Smooth muscle cell (in vitro differentiated cells): Measurements from ENCODE around the gene ALOX12B. TPM values are rescaled to one million over a fixed set of nuclear protein-coding genes. Genes with fewer than 3 reads are reported as not detected.

Experiments
- DNase-seq: peaks from one replicate; lab custom pipeline; 2025; ENCODE audit not compliant: unreplicated experiment; lab: John Stamatoyannopoulos, UW
- H2AFZ ChIP-seq: fragments of 200-600 bp; sonication (generic); 2 replicates; pipeline ENCODE4 v1.6.0; 2016; ENCODE audit warnings: antibody characterized with exemption, low read depth, mild to moderate bottlenecking
- H3F3A ChIP-seq: fragments of 200-600 bp; sonication (generic); 2 replicates; pipeline ENCODE4 v1.6.0; 2017; ENCODE audit warnings: antibody characterized with exemption, low read depth
- H3K27ac ChIP-seq: fragments of 200-600 bp; sonication (generic); 2 replicates; pipeline ENCODE4 v1.5.1; 2016; ENCODE audit warnings: low read depth, mild to moderate bottlenecking
- H3K27me3 ChIP-seq: fragments of 200-600 bp; sonication (generic); 2 replicates; pipeline ENCODE4 v1.6.1; 2016; ENCODE audit warnings: low read depth, mild to moderate bottlenecking
- H3K36me3 ChIP-seq: fragments of 200-600 bp; sonication (generic); 2 replicates; pipeline ENCODE4 v1.5.1; 2016; ENCODE audit warnings: low read depth
- H3K4me1 ChIP-seq: fragments of 200-600 bp; sonication (generic); 2 replicates; pipeline ENCODE4 v1.5.1; 2016; ENCODE audit warnings: low read depth
- H3K4me2 ChIP-seq: fragments of 200-600 bp; sonication (generic); 2 replicates; pipeline ENCODE4 v1.6.0; 2016; ENCODE audit warnings: mild to moderate bottlenecking
- H3K4me3 ChIP-seq: fragments of 200-600 bp; sonication (generic); 2 replicates; pipeline ENCODE4 v1.5.1; 2016; ENCODE audit warnings: mild to moderate bottlenecking
- H3K79me2 ChIP-seq: fragments of 200-600 bp; sonication (generic); 2 replicates; pipeline ENCODE4 v1.6.0; 2016; ENCODE audit warnings: low read depth, mild to moderate bottlenecking
- H3K9ac ChIP-seq: fragments of 200-600 bp; sonication (generic); 2 replicates; pipeline ENCODE4 v1.6.0; 2016; ENCODE audit warnings: low read depth
- H3K9me3 ChIP-seq: fragments of 200-600 bp; sonication (generic); replicated peaks from 2 replicates; pipeline ENCODE4 v1.5.1; 2016; ENCODE audit warnings: low read depth
- H4K20me1 ChIP-seq: fragments of 200-600 bp; sonication (generic); 2 replicates; pipeline ENCODE4 v1.6.0; 2016; ENCODE audit warnings: low read depth
- CTCF ChIP-seq: fragments of 200-600 bp; sonication (generic); IDR thresholded peaks from 2 replicates; pipeline ENCODE4 v1.5.1; 2017; ENCODE audit warnings: borderline replicate concordance, mild to moderate bottlenecking, antibody characterized with exemption; ENCODE audit not compliant: insufficient read depth, poor library complexity, severe bottlenecking
- WGBS: methylation state at CpG from one replicate; pipeline ENCODE4 v1.1.7; 2016; ENCODE audit warnings: low lambda C conversion rate; 5-methylcytosine and 5-hydroxymethylcytosine counted together
- polyA plus RNA-seq: library from polyadenylated mRNA; unstranded; fragments of >200 nt; fragmentation: Nextera tagmentation; extraction: Ambion mirVana; gene quantifications from 2 replicates; pipeline ENCODE4 v1.2.1, GENCODE V29; 2016
- total RNA-seq: library from RNA; depleted of rRNA; stranded (reverse); fragments of >200 nt; gene quantifications from 2 replicates; pipeline ENCODE4 v1.2.3, GENCODE V29; 2014

The ALOX12B gene
- total and polyA plus RNA-seq, 2 experiments from 2014 or later = 3.0 to 4.9 TPM

GRCh38 chr17:8051831-8052230 is 35.7 kb downstream of the ALOX12B start:
- Histone ChIP-seq H3K9ac (no peak overlapping the region), H3K4me3 (no peak overlapping the region), H3K4me2 (no peak overlapping the region), H3F3A (peaks cover 3% of the 10 kb centered on the region), H3K79me2 (no peaks in the 10 kb centered on the region), H4K20me1 (no peaks in the 10 kb centered on the region), H3K27me3 (no peaks in the 10 kb centered on the region), H2AFZ (no peak overlapping the region), H3K36me3 (no peaks in the 10 kb centered on the region), H3K27ac (no peak overlapping the region), H3K4me1 (no peaks in the 10 kb centered on the region), H3K9me3 (no peaks in the 10 kb centered on the region)
- DNase-seq = no peak
- no peak for TF ChIP-seq CTCF
- 91% methylated on average over 7 of the region's 7 CpGs for WGBS

GRCh38 chr17:8048736-8049135 is 38.8 kb downstream of the ALOX12B start:
- H3K9me3 ChIP-seq = no peaks in the 10 kb centered on the region
- no peak overlapping the region for H3K27ac ChIP-seq
- WGBS = 96% methylated on average over 8 of the region's 8 CpGs
- H4K20me1 ChIP-seq = no peaks in the 10 kb centered on the region
- no peak for TF ChIP-seq CTCF
- no peak for DNase-seq
- no peaks in the 10 kb centered on the region for H3K36me3 ChIP-seq
- no peaks in the 10 kb centered on the region for H3K4me1 ChIP-seq
- no peak overlapping the region for H3K4me3 ChIP-seq
- no peaks in the 10 kb centered on the region for H3F3A ChIP-seq
- H3K4me2 ChIP-seq = no peak overlapping the region
- H2AFZ ChIP-seq = no peak overlapping the region
- H3K79me2 ChIP-seq = no peaks in the 10 kb centered on the region
- peaks cover 4% of the 10 kb centered on the region for H3K27me3 ChIP-seq
- no peak overlapping the region for H3K9ac ChIP-seq

DNA sequence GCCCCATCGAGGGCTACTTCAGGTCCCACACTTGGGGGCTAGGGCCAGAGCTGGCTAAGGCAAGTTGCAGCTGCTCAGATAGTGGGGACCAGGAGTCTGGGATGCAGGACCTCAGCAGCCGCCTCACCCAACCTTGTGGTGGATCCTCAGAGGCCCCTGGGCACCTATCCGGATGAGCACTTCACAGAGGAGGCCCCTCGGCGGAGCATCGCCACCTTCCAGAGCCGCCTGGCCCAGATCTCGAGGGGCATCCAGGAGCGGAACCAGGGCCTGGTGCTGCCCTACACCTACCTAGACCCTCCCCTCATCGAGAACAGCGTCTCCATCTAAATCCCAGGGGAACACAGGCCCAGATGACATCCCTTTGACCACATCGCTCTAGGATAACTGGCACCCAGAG is 39.3 kb downstream of the ALOX12B start:
- WGBS = 91% methylated on average over 12 of the region's 12 CpGs
- Histone ChIP-seq H3K79me2 (no peaks in the 10 kb centered on the region), H3K4me2 (no peak overlapping the region), H3K9ac (no peak overlapping the region), H2AFZ (no peak overlapping the region), H3K36me3 (no peaks in the 10 kb centered on the region), H3K4me3 (no peak overlapping the region), H3K27me3 (peaks cover 4% of the 10 kb centered on the region), H3F3A (no peaks in the 10 kb centered on the region), H4K20me1 (no peaks in the 10 kb centered on the region), H3K9me3 (no peaks in the 10 kb centered on the region), H3K4me1 (no peaks in the 10 kb centered on the region), H3K27ac (no peak overlapping the region)
- DNase-seq = no peak
- TF ChIP-seq CTCF = no peak

- WGBS = 96% methylated on average over 4 of the region's 4 CpGs
- H2AFZ ChIP-seq = no peak overlapping the region
- no peak for DNase-seq
- H4K20me1 ChIP-seq = no peaks in the 10 kb centered on the region
- no peak for TF ChIP-seq CTCF
- no peak overlapping the region for H3K4me3 ChIP-seq
- H3K4me1 ChIP-seq = no peaks in the 10 kb centered on the region
- no peaks in the 10 kb centered on the region for H3K9me3 ChIP-seq
- H3K4me2 ChIP-seq = no peak overlapping the region
- no peaks in the 10 kb centered on the region for H3F3A ChIP-seq
- no peak overlapping the region for H3K9ac ChIP-seq
- peaks cover 4% of the 10 kb centered on the region for H3K27me3 ChIP-seq
- no peaks in the 10 kb centered on the region for H3K36me3 ChIP-seq
- H3K27ac ChIP-seq = no peak overlapping the region
- no peaks in the 10 kb centered on the region for H3K79me2 ChIP-seq
Observed at GRCh38 chr17:8047769-8048110, 39.8 kb downstream of the ALOX12B start.
